Prostate gland (tissue), 2 donors: Measurements from ENCODE around the gene SLC24A3. TPM values are rescaled to one million over a fixed set of nuclear protein-coding genes. Genes with fewer than 3 reads are reported as not detected.

Source experiments
- DNase-seq: peaks from one replicate; pipeline ENCODE4 v3.0.0-alpha.2; 2019; ENCODE audit warnings: low spot score
- H3K27ac ChIP-seq, 2 donors: fragments of 200-600 bp; sonication (generic); 2 replicates each; pipeline ENCODE4 v1.5.1; 2017 to 2019
- H3K27me3 ChIP-seq: fragments of 200-600 bp; sonication (generic); replicated peaks from 2 replicates; pipeline ENCODE4 v1.5.1; 2019; ENCODE audit not compliant: insufficient read depth
- H3K36me3 ChIP-seq, 2 donors: fragments of 200-600 bp; sonication (generic); 1 replicate in 1 of 2; 2 replicates in 1 of 2; pipeline versions ENCODE4 v1.5.1 to v1.8.1; 2017 to 2019
- H3K4me1 ChIP-seq: fragments of 200-600 bp; sonication (generic); replicated peaks from 2 replicates; pipeline ENCODE4 v1.5.1; 2019
- H3K4me3 ChIP-seq, 2 donors: fragments of 200-600 bp; sonication (generic); 2 replicates each; pipeline ENCODE4 v1.5.1; 2017 to 2019
- H3K9me3 ChIP-seq: fragments of 200-600 bp; sonication (generic); 2 replicates; pipeline ENCODE4 v1.5.1; 2017
- POLR2A ChIP-seq: fragments of 450-650 bp; IDR thresholded peaks from one replicate; pipeline ENCODE4 v1.6.1; 2016; ENCODE audit warnings: antibody characterized with exemption, mild to moderate bottlenecking
- POLR2AphosphoS5 ChIP-seq: sonication (generic); formaldehyde crosslinking; IDR thresholded peaks from one replicate; pipeline ENCODE4 v1.6.1; 2017; ENCODE audit warnings: antibody characterized with exemption
- WGBS: methylation state at CpG from one replicate; pipeline ENCODE4 v1.1.5; 2018; 5-methylcytosine and 5-hydroxymethylcytosine counted together
- intact Hi-C: fragments of 100-400 bp; cut with DNase I; formaldehyde crosslinking; loops from one replicate; pipeline ENCODE4 v1.14.2; 2022
- total RNA-seq, 2 donors: library from RNA; depleted of rRNA; stranded (reverse); fragments of >200 nt; gene quantifications; one replicate each; pipeline ENCODE4 v1.1.0, GENCODE V29; 2016
- TF ChIP-seq, protein P1 (sequence below), 4 experiments: fragments of 200-600 bp in 2 of 4; fragments of 450-650 bp in 2 of 4; sonication (generic) in 2 of 4; IDR thresholded peaks; 1 replicate in 3 of 4; 2 replicates in 1 of 4; pipeline ENCODE4 v1.5.1; 2016 to 2019; ENCODE audit warnings: antibody characterized with exemption in 4 of 4, mild to moderate bottlenecking in 2 of 4, moderate library complexity in 2 of 4

SLC24A3 gene
- total RNA-seq, 2 donors from 2014 or later: 4.6 to 8.0 TPM

DNA sequence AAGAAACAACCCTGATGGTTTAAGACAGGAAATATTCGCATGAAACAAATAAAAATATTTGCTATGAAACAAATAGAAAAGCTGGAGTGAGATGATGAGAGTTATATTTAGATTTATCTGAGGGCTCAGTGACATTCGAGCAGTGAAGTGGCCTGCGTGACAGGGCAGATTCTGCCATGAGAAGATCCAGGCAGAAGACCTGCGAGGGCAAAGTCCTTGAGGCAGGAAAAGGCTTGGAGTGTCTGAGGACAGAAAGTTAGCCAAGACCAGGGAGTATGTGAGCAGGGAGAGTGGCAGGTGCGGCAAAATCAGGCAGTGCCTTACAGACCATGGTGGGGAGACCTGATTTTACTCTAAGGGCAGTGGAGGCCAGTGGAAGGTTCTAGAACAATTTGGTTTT lies 478.7 kb downstream of the SLC24A3 start:
- no peaks in the 10 kb centered on the region for H3K4me1 ChIP-seq
- no peak for TF ChIP-seq POLR2AphosphoS5
- no peak for TF ChIP-seq POLR2A
- H3K27ac ChIP-seq: no peak overlapping the region
- DNase-seq: no peak
- H3K36me3 ChIP-seq: no peaks in the 10 kb centered on the region
- intact Hi-C loops: loop anchor here (5.0 to 10.0 kb wide), 3 partner anchors 94 to 306 kb away; no protein-coding TSS in a partner anchor
- no peaks in the 10 kb centered on the region for H3K9me3 ChIP-seq
- H3K4me3 ChIP-seq: no peak overlapping the region
- 94% methylated on average over 5 of the region's 5 CpGs for WGBS
- H3K27me3 ChIP-seq: no peaks in the 10 kb centered on the region

DNA sequence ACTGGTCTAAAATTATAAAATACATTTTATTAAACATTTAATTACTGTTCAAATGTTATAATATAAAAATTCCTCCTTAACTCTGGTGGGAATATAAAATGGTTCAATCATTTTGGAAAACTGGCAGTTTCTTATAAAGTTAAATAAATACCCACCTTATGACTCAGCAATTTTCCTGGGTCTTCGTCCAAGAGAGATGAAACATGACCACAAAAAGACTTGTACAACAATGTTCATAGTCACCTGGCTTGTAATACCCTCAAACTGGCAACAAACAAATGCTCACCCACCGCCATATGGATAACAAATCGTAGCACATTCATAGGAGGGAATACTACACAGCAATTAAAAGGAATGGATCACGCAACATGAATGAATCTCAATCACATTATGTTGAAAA lies 479.7 kb downstream of the SLC24A3 start:
- H3K4me3 ChIP-seq: no peak overlapping the region
- no peaks in the 10 kb centered on the region for H3K4me1 ChIP-seq
- no peak for TF ChIP-seq POLR2A
- no peak overlapping the region for H3K27ac ChIP-seq
- 85% methylated on average over 4 of the region's 4 CpGs for WGBS
- intact Hi-C loops: loop anchor here (2.0 to 10.0 kb wide), 4 partner anchors 67 to 305 kb away; partner anchors contain the start of gene RIN2
- no peaks in the 10 kb centered on the region for H3K9me3 ChIP-seq
- H3K36me3 ChIP-seq: no peaks in the 10 kb centered on the region
- no peaks in the 10 kb centered on the region for H3K27me3 ChIP-seq
- no peak for DNase-seq

DNA sequence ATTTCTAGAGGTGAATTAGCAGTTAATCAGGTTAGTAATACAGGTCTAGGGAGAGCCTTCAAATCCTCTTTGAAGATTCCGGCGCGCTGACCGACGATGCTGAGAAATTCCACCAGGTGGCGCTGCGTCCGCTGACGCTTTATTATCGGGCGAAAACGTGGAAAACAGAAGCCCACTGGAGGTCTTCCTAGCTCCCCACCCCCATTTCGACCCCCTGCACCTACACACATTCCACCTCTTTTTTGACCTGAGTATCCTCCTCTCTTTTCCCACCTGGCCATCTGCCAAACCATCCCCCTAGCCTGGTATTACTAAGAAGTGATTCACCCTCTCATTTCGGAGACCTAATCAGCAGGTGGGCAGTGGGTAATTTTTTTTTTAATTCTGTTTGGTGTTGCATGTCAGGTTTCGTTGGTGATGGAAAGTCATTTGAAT lies 480.3 kb downstream of the SLC24A3 start:
- Histone ChIP-seq H3K27me3 (no peaks in the 10 kb centered on the region), H3K9me3 (no peaks in the 10 kb centered on the region), H3K27ac (no peak overlapping the region), H3K4me3 (no peak overlapping the region), H3K36me3 (no peaks in the 10 kb centered on the region), H3K4me1 (no peaks in the 10 kb centered on the region)
- DNase-seq: peak; percentile 39
- WGBS: 11% methylated on average over 15 of the region's 15 CpGs
- TF ChIP-seq POLR2A (no peak), POLR2AphosphoS5 (peak; percentile 42)
- TF ChIP-seq, protein P1, sequence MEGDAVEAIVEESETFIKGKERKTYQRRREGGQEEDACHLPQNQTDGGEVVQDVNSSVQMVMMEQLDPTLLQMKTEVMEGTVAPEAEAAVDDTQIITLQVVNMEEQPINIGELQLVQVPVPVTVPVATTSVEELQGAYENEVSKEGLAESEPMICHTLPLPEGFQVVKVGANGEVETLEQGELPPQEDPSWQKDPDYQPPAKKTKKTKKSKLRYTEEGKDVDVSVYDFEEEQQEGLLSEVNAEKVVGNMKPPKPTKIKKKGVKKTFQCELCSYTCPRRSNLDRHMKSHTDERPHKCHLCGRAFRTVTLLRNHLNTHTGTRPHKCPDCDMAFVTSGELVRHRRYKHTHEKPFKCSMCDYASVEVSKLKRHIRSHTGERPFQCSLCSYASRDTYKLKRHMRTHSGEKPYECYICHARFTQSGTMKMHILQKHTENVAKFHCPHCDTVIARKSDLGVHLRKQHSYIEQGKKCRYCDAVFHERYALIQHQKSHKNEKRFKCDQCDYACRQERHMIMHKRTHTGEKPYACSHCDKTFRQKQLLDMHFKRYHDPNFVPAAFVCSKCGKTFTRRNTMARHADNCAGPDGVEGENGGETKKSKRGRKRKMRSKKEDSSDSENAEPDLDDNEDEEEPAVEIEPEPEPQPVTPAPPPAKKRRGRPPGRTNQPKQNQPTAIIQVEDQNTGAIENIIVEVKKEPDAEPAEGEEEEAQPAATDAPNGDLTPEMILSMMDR (IDR thresholded peaks at IDR 0.05): peak; percentile 87 to 96 (median 90)
- intact Hi-C loops: loop anchor here (2.0 to 10.0 kb wide), 4 partner anchors 66 to 305 kb away; partner anchors contain the start of gene RIN2

DNA sequence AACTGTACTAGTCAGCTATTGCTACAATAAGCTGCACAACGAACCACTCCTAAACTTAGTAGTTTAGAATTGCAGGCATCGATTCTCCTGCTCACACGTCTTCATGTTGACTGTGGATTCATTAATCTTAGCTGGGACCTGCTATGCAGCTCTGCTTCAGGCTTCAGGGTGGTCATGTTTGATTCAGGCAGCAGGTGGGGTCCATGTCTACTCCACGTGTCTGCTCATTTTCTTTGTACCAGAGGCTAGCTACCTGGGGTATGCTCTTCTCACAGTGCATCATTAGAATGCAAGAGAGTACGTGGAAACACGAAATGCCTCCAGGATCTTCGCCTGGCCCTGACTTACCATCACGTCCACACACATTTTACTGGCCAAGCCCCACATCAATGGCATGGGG lies 481.1 kb downstream of the SLC24A3 start:
- H3K4me1 ChIP-seq: no peaks in the 10 kb centered on the region
- WGBS: 91% methylated on average over 8 of the region's 8 CpGs
- no peaks in the 10 kb centered on the region for H3K36me3 ChIP-seq
- no peaks in the 10 kb centered on the region for H3K9me3 ChIP-seq
- no peak for DNase-seq
- intact Hi-C loops: loop anchor here (2.0 to 10.0 kb wide), 4 partner anchors 65 to 304 kb away; partner anchors contain the start of gene RIN2
- no peak overlapping the region for H3K27ac ChIP-seq
- no peaks in the 10 kb centered on the region for H3K27me3 ChIP-seq
- H3K4me3 ChIP-seq: no peak overlapping the region
- no peak for TF ChIP-seq POLR2AphosphoS5
- no peak for TF ChIP-seq POLR2A
- TF ChIP-seq, protein P1 (IDR thresholded peaks at IDR 0.05): no peak

DNA sequence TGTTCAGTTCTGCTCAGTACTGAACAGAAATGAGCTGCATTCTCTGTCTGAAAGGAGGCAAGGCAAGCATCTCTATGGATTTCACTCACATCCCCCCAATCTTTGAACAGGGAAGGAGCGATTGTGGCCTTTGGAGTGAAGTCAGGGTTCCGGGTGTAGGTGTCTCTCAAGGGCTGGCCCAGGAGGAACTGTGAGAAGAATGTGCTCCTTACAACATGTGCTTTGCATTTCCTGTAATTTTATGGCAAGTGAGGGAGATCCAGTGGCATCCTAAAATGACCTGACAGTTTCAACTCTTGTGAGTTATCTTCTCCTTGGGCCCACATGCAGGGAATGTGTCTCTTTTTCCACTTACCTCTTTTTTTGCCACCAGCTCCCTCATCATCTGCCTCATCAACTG lies 482.6 kb downstream of the SLC24A3 start:
- no peak for TF ChIP-seq POLR2AphosphoS5
- TF ChIP-seq, protein P1 (IDR thresholded peaks at IDR 0.05): no peak
- TF ChIP-seq POLR2A: no peak
- H3K27me3 ChIP-seq: no peaks in the 10 kb centered on the region
- DNase-seq: no peak
- 87% methylated on average over 2 of the region's 2 CpGs for WGBS
- H3K4me1 ChIP-seq: no peaks in the 10 kb centered on the region
- intact Hi-C loops: loop anchor here (10.0 kb wide), 2 partner anchors 90 to 190 kb away; no protein-coding TSS in a partner anchor
- H3K36me3 ChIP-seq: no peaks in the 10 kb centered on the region
- no peak overlapping the region for H3K4me3 ChIP-seq
- no peak overlapping the region for H3K27ac ChIP-seq
- no peaks in the 10 kb centered on the region for H3K9me3 ChIP-seq

DNA sequence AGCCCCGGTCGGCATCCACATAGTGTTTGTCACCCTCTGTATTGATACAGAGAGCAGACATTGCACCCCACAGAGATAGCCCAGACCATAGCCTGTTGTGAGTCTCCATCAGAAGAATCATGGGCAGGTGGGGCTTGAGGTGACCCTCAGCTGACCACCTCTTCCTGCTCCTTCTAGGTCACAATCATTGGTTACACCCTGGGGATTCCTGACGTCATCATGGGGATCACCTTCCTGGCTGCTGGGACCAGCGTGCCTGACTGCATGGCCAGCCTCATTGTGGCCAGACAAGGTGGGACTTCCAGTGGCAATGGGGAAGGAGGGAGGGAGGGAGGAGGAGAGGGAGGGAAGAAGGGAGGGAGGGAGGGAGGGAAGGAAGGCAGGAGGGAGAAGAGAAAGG lies 484.2 kb downstream of the SLC24A3 start:
- intact Hi-C loops: loop anchor here (10.0 kb wide), 2 partner anchors 88 to 188 kb away; no protein-coding TSS in a partner anchor
- DNase-seq: no peak
- H3K27ac ChIP-seq: no peak overlapping the region
- no peaks in the 10 kb centered on the region for H3K4me1 ChIP-seq
- H3K9me3 ChIP-seq: no peaks in the 10 kb centered on the region
- no peaks in the 10 kb centered on the region for H3K36me3 ChIP-seq
- H3K4me3 ChIP-seq: no peak overlapping the region
- TF ChIP-seq POLR2A (no peak), POLR2AphosphoS5 (no peak)
- TF ChIP-seq, protein P1 (IDR thresholded peaks at IDR 0.05): no peak
- H3K27me3 ChIP-seq: no peaks in the 10 kb centered on the region
- 84% methylated on average over 4 of the region's 4 CpGs for WGBS
